GM12872 (cell line): ENCODE measurements around the gene MLC1.

ENCODE experiments used
- TF ChIP-seq, protein P1 (sequence below): IDR thresholded peaks from 3 replicates; pipeline ENCODE4 v1.5.1; 2011; ENCODE audit warnings: low read depth, mild to moderate bottlenecking, low read length, moderate library complexity; ENCODE audit not compliant: insufficient read depth

Gene MLC1

DNA sequence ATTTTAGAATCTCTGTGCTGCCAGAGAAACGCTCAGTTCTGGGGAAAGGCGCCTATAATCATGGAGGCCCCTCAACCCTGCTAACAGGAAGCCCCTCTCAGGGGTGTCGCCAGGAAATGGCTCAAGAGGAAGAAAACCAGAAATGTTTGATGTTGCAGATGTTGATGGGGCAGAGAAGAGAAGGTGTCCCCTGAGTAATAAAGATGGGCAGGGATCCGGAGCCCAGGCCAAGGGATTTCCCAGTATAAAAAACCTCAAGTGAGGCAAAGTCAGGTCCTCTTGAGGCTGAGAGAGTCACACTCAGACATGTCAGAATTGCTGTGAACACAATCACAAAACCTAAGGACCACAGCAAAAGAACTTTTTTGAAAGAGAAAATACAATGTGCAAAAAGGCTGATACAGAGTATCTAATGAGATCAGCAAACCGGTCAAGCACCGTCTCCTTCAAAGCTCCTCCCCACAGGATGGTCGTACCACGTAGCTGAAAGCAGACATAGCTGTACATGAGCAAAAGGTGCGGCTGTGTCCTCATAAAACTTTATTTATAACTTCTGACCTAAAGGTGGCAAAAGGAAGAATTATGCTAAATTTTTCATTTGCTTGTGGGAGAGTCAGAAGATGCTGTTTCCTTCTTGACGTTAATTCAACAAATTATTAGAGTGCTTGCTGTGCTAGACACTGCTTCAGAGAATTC lies 16.8 kb upstream of the MLC1 start:
- TF ChIP-seq, protein P1, sequence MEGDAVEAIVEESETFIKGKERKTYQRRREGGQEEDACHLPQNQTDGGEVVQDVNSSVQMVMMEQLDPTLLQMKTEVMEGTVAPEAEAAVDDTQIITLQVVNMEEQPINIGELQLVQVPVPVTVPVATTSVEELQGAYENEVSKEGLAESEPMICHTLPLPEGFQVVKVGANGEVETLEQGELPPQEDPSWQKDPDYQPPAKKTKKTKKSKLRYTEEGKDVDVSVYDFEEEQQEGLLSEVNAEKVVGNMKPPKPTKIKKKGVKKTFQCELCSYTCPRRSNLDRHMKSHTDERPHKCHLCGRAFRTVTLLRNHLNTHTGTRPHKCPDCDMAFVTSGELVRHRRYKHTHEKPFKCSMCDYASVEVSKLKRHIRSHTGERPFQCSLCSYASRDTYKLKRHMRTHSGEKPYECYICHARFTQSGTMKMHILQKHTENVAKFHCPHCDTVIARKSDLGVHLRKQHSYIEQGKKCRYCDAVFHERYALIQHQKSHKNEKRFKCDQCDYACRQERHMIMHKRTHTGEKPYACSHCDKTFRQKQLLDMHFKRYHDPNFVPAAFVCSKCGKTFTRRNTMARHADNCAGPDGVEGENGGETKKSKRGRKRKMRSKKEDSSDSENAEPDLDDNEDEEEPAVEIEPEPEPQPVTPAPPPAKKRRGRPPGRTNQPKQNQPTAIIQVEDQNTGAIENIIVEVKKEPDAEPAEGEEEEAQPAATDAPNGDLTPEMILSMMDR = no peak

DNA sequence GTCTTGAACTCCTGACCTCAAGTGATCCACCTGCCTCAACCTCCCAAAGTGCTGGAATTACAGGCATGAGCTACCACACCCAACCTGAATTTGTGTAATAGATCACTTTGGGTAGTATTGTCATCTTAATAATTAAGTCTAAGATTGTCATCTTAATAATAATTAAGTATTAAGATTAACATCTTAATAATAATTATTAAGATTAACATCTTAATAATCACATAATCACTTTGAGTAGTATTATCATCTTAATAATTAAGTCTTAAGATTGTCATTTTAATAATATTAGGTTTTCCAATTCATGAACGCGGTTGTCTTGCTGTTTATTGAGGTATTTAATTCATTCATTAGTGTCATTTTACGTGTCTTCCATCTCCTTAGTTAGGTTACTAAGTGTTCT lies 12.8 kb upstream of the MLC1 start:
- TF ChIP-seq, protein P1 = no peak

DNA sequence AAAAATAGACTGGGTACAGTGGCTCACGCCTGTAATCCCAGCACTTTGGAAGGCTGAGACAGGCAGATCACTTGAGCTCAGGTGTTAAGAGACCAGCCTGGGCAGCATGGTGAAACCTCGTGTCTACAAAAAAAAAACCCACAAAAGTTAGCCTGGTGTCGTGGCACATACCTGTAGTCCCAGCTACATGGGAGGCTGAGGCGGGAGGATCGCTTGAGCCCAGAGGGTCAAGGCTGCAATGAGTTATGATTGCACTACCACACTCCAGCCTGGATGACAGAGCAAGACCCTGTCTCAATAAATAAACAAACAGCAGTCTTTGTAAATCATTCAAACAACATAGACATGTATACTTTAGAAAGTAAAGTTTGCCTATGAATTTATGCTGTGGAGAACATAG lies 7.1 kb upstream of the MLC1 start:
- TF ChIP-seq, protein P1 = no peak

DNA sequence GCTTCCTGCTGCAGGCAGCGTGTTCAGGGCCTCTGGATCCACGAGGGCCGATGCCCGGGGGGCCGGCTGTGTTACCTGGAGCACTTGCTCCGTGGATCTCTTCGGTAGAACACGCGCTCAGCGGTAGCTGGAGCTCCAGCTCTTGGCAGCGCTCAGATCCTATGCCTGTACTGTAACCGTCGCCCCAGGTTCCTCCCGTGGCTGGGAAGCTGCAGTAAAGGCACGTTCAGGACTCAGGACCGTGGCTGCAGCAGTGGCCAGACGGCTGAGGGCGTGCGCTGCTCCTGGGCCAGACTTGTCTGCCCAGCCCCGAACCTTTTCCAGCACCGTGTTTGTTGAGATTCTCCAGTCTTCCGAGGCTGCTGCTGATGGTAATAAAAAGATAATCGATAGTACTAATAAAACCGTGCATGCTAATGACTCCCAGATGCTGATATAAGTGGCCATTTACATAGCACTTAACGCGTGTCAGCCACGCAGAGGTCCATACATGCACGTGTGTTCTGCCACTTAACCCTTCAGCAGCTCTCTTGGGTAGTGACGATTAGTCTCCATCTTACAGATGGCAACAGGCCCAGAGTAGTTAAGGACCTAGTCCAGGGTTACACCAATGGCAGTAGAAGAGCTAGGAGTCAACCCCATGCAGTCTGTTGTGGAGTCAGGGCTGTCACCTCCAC lies 6.0 kb upstream of the MLC1 start:
- TF ChIP-seq, protein P1 = no peak

DNA sequence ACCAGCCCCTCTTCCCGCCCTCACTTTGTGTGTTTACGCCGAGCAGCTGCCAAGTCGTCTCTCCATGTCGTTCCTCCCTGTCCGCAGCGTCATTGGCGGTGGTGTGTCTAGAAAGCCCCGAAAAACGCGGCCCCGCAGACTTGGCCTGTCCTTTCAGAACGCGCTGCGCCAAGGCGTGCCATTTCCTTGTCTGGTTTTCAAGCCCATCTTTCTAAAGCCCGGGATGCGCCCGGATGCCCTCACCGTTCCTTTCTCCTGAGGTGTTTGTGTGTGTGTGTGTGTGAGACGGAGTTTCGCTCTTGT lies 5.1 kb upstream of the MLC1 start:
- TF ChIP-seq, protein P1 = no peak

DNA sequence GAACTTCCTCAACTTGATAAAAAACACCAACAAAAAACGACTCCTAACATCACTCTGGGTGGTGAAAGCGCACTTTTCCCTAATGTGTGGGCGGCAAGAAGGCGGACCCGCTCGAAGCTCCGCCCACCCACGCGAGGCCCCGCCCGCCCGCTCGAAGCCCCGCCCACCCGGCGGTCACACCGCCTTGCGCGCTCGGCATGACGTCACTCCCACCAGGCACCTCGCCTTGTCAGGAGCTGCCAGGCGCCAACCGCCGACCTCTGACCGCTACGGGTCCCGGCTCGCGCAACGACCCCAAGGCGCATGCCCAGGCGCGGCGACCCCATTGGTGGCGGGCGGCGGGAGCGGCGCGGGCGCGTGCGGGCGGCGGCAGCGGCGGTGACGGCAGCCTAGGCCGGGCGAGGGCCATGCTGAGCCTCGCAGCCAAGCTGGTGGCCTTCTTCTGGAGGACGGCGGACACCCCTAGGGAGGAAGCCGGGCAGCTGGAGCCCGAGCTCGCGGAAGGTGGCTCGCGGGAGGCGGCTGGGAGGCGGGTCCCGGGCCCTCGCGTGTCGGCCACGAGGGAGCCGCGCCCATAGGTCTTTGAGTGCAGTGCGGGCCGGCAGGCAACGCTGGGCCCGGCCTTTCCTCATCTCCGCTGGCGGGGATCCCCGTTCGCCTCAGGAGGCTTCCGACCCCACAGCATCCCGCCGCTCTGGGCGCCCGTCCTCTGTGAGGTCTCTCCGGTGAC lies 4.6 kb upstream of the MLC1 start, which contains the start of gene MOV10L1:
TSS of gene MOV10L1 (plus strand) at position 325 of the 730 bp plus-strand sequence. CDS start at position 408, 83 bp downstream.
- TF ChIP-seq, protein P1 = no peak

DNA sequence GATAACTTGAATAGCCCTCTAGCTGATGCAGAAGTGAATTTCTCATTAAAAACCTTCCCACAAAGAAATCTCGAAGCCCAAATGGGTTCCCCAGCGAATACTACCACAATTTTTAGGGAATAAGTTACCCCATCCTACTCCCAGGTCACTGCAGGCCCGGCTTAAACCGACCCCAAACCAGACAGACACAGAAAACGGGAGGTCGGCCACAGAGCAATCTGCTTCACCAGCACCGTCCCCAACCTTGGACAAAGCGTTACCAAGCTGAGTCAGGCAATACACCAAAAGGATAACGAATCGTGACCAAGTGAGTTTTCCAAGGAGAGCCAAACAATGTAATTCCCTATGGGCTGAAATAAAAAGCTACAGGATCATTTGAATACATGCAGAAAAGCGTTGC lies 4.0 kb upstream of the MLC1 start:
- TF ChIP-seq, protein P1 = no peak
